ENCODE data around the gene GPC5.
"Not testable (repeated sequence)": the region's sequence is repeated elsewhere in the genome, so short reads cannot be mapped to it uniquely, and the experiment has no call there.

The GPC5 gene

DNA sequence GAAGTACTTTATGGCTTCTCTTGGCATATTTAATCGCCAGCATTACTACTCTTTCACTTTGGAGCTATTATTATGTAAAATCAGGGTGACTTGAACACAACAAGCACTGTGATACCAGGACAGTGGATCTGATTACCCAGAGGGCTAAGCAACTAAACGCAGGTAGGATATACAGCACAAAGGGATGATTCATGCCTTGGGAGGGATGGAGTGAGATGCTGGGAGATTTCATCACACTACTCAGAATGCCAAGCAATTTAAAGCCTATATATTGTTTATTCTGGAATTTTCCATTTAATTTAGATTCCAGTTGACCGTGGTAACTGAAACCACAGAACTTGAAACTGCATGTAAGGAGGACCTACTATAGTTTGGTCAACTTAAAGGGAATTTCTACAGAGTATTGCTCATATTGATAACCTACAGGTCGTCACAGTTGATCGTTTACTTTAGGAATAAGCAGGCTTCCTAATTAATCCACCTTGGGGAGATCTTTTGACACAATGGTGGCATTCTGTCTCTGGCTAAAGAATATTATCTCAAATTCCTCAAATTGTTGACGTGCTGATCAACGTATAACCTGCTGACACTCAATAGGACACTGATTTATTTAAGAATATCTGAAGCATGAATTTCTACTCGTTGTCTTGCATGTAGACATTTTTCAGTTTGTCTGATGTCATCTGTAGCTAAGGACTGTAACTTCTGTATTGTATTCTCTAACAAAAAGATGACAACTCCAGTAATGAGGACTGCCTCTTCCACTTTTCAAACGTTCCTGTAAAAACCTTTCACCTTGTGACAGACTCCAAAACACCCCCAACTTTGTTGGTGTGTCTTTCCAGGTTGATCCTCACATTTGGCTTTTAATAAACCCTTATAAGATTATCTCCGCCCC, 254.2 kb downstream of the GPC5 start:
- no peak for DNase-seq (ENCODE audit: low read depth)

DNA sequence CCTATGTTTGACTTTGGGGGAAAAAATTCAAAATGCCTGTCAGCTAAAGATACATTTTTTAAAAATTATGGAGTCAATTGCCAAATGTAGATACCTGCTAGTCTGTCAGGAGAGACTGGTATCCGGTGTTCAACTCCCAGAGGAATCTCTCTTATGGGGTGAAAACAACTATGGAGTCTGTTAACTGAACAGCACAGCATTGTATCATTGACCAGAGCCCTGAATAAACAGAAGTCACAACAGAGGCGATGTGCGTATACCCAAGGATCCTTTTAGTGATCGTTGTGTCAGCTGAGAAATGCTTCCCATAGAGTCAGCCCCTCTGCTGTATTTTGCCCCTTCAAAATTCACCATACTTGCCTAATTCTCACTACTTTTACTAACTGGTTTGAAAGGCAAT, 257.3 kb downstream of the GPC5 start:
- no peak for DNase-seq (ENCODE audit: low read depth)

DNA sequence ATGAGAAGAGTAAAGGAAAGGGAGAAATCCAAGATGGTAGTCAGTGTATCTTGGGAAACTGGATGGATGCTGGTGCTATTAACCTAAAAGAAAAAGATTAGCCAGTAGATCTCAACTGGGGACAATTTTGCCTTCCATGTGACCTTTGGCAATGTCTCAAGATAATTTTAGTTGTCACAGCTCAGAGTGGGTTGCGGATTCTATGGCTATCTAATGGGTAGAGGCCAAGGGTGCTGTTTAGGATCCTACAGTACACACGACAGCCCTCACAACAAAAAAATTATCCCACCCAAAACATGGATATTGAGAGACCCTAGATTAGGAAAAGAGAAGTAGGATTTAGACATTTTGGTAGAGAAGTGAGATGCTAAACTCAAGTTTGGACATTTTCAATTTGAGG, 258.9 kb downstream of the GPC5 start:
- DNase-seq (ENCODE audit: low read depth) = no peak

DNA sequence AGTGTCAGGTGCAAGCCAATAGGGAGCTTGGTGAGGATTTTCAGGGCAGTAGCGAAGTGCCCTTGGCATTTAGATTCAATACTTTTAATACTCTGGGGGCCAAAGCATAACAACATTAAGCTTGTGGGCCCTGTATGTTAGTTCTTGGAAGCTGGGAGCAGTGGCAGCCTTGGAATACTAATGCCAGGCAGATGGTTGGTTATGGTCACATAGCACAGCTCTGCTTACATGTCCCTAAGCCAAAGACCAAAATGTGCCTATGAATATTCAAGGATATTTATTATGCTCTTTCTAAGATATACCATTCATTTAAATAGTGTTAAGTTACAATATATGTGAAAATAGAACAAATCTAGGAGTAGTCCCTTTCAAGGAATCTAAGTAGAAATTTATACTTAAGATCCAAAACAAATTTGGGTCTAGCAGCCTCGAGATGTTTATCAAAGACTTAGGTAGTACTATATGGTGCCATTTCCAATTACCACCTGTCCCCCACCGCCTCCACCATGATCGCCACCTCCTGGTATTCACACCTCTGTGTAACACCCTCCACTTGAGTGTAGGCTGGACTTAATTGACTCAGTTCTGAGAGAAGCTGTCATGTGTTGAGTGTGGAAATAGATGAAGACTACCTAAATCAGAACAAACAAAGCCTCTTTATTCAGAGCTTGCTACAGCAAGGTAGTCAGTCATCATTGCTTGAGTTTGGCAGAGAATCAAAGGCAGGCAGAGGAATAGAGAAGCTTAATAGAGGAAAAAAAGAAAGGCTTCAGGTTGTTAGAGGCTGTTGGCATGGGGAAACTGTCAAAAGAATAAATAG, 261.0 kb downstream of the GPC5 start:
- no peak for DNase-seq (ENCODE audit: low read depth)

DNA sequence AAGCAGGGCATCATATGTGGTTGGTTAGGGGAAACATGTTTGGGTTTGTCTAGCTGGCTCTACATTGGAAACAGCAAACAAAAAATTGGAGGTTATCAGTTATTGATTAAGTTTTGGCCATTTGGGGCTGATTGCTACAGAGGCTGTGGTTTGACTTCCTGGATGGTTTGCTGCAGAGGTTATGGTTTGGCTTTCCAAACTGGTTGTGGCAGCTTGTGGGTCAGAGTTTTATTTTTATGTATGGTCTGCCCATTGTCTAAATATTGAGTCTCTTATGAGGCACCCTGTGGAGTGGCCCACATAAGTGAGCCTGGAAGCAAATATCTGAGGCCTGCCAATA, 261.6 kb downstream of the GPC5 start:
- no peak for DNase-seq (ENCODE audit: low read depth)

DNA sequence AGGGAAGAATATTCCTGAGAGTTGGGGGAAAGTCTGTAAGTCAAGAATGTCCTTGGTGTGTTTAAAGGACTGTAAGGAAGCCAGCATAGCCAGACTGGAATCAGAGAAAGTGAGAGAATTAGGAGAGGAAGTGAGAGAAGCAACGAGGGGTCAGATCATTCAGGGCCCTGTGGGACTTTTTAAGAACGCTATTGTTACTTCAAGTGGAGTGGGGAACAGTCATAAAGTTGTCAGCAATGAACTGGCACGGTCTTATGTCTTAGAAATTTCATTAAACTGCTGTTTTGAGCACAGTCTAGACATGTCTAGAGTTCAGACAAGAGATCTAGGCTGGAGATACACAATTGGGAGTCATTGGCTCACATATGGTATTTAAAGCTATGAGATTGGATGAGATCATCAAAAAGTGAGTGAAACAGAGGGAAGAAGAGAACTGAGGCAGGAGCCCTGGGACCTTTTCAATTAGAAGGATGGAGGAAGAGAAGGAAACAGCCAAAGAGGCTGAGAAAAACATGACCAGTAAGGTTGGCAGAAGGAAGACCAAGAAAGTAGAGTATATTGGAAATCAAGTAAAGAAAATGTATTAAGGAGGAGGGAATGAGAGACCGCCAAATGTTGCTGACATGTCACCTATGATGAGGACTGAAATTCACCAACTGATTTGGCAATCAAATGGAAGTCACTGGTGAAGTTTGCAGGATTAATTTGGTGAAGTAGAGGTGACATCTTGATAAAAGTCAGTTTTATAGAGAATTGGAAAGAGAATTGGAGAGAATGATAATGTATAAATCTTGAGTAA, 263.5 kb downstream of the GPC5 start:
- DNase-seq (ENCODE audit: low read depth) = no peak

DNA sequence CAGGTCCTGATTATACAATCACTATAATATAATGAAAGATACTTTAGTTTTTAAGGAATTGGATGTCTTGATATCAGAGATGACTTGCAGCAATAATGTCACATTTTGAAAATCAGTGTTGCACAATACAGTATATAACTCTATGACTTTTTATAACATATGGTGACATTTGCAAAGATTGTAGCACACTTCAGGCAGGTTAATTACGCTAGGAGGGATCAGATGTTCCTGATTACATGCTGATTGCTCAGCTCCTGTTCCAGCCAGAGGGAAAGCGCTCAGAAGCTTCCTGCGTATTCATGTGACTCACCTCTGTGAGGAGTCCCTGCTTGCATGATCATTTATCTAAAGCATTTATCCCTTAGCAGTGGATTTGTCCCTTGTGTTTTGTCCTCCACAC, 265.6 kb downstream of the GPC5 start:
- DNase-seq (ENCODE audit: low read depth) = no peak

DNA sequence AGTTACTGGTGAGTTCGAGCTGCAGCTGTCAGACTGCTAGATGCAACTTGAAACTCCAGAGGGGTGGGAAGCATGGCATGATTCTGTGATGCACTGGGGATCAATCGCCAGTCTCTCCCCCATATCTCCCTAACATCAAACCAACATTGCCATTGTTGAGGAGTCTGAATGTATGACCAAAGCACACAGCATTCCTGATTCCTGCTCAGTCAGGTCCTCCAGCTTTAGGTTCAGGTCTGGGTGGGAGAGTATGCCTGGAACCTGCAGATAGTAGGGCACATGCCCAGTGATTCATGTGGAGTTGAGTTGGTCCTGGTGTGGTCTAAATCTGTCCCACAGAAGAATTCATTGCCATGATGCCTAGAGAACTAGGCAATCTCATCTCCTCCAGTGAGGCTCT, 269.1 kb downstream of the GPC5 start:
- no peak for DNase-seq (ENCODE audit: low read depth)

DNA sequence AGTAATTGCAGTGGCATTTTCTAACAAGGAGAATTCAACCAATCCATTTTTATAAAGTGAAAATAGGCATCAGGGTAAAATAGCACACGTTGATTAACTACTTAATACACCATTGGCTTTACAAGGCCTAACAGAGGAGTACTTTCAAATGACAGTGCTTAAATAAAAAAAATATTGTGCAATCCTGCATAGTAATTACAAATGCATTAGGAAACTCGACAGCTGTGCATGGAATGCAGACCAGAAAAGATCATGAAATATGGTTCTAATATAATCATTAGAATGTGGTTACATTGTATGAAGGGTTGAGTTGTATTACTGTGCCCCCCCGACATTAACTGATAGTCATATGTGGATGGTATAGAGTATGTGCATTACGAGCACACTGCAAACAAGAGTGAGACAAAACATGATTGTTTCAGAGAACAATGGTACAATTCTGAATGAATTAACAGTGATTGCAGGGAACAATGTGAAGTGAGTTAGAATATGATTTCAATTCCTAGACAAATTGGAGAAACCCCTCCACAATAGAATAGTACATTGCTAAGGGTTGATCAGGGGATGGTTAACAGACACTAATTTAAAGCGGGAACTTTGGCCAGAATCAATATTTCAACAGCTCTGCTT, 270.6 kb downstream of the GPC5 start:
- no peak for DNase-seq (ENCODE audit: low read depth)

DNA sequence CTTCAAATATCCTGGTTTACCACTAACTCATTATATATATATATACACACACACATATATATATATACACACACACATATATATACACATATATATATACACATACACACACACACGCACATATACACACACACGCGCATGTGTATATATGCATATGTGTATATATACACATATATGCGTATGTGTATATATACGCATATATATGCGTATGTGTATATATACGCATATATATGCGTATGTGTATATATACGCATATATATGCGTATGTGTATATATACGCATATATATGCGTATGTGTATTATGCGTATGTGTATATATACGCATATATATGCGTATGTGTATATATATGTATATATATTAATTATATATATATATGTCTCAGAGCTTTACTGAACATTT, 275.9 kb downstream of the GPC5 start:
- DNase-seq (ENCODE audit: low read depth) = not testable (repeated sequence)

DNA sequence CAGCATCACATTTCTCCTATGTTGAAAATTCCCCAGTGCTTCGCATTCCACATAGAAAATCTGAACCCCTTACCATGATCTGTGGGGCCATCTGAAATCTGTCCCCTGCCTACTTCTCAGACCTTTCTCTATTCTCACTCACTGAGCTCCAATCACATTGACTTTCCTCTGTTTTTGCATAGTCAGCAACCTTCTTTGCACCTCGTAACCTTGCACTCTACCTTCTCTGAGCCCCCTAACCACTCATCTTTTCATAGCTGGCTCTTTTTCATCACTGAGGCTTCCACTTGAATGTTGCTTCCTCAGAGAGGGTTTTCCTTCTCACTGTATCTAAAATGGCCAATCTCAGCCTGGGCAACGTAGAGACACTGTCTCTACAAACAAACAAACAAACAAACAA, 286.3 kb downstream of the GPC5 start:
- no peak for DNase-seq (ENCODE audit: low read depth)

DNA sequence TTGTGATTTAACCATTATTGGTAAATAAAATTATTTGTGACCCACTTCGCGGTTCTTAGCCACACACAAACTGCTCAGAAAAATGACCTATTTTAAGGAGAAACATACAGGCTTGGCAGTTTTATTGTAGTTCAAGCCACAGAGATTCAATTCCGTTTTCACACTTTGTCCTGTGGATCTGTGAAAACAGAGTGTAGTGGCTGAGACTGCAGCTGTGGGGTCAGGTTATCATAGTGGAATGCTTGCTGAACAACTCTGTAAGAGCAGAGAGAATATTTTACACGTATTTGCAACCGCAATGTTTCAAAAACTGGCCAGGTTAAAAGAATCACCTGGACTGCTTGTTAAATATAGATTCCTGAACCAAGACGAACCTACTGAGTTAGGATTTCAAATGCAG, 292.5 kb downstream of the GPC5 start:
- DNase-seq (ENCODE audit: low read depth) = no peak

DNA sequence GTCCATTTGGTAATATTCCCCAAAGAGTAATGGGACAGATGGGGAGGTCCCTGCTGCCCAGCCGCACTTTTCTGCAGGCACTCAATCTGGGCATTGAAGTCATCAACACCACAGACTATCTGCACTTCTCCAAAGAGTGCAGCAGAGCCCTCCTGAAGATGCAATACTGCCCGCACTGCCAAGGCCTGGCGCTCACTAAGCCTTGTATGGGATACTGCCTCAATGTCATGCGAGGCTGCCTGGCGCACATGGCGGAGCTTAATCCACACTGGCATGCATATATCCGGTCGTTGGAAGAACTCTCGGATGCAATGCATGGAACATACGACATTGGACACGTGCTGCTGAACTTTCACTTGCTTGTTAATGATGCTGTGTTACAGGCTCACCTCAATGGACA, 295.0 kb downstream of the GPC5 start:
- no peak for DNase-seq (ENCODE audit: low read depth)

DNA sequence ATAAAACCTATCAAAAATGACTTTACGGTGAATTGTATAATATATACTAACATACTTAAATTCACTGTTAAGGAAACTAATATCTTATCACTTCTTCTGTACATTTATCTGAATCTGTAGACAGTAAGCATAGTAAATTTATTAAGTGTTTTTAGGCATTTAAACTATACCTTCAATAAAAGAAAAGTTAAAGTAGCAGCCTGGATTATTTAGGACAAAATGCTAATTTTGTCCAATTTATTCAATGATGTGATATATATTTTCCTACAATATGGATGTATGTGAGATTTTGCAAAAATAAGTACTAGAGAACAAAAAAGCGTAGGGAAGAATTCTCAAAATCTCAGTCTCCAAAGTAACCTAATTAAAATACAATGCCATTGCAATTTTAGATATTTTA, 299.9 kb downstream of the GPC5 start:
- DNase-seq (ENCODE audit: low read depth) = no peak

DNA sequence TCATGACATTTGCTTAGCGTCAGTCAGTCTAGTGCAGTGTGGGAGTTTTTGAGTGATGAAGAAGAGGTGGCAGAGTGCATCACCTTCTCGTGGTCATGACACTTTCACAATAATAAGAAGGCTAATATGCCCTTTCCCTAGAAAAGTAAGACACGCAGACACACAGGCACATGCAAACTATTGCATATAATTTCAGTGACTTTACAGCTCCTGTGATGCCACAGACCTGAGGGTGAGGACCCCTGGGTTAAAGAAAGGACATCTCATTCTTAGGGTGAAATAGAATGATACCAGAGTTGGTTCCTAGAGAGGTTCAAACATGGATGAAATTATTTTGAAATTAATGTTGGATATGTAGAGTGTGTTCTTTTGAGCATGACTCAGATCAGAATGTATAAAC, 300.3 kb downstream of the GPC5 start:
- DNase-seq (ENCODE audit: low read depth) = no peak

DNA sequence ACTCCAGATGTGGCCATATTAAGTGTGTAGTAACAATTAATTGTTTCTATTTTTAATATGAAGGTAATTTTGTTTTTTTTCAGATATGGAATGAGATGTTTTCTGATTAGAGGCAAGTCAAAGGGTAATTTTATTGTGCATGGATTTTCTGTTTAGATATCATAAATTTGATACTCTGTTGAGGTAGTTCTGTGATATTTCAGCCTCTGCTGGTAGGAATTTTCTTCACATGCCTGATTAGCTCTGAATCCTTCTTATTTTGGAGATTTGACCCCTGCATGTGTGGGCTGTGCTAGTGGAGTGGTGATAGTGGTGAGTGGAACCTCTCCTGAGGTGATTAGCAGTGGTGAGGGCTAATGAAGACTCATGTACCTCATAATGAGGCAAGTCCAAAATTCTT, 301.4 kb downstream of the GPC5 start:
- no peak for DNase-seq (ENCODE audit: low read depth)

DNA sequence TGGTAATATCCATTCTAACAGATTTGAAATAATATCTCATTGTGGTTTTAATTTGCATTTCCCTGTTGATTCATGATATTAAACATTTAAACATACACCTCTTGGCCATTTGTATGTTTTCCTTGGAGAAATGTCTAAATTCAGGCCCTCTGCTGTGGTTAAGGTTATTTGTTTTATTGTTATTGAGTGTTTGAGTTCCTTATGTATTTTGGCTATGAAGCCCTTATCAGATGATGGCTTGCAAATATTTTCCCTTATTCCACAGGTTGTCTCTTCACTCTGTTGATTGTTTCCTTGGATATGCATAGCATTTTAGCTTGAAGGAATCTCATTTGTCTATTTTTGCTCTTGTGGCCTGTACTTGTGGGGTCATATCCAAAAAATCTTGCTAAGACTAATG, 303.6 kb downstream of the GPC5 start:
- DNase-seq (ENCODE audit: low read depth) = no peak

DNA sequence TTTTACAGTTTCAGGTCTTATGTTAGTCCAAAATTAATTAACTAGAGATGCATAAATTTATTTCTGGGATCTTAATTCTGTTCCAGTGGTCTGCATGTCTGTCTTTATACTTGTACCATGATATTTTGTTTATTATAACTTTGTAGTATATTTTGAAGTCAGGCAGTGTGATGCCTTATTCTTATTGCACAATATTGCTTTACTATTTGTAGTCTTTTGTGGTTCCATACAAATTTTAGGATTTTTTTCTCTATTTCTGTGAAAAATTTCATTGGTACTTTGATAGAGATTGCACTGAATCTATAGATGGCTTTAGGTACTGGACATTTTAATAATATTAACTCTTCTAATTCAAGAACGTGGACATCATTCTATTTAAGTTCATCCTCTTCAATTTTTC, 304.0 kb downstream of the GPC5 start:
- DNase-seq (ENCODE audit: low read depth) = no peak

DNA sequence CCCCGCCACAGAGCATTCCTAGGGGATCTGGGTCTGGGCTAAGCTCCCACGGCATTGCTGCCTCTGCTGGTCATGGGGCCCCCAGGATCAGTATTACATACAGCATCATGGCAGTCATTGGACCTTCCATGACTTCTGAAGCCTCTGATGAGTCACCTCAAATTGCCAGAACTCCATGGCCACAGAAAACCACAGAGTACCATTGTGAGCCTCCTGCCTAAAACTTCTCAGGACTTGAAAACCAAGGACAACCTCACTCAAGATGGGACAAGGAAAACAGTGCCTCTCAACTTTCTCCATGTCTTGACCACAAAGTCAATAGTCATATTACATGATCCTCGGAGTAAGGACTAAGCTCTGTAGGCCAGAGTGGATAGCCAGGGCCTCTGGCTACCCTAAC, 306.0 kb downstream of the GPC5 start:
- no peak for DNase-seq (ENCODE audit: low read depth)

DNA sequence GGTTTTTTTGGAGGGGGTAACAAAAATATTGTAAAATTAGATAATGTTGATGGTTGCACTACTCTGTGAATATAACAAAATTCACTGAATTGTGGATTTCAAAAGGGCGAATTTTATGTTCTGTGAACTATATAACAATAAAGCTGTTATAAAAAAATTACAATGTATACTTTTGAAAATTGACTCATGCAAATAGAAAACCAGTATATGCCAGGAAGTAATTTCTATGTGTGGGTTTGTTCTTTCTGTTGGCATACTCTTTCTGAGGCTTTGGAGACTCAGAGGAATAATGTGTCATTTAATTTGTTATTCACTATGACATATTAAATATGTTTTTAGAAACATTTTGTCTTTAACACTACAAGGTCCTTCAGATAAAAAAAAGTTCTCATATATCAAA, 310.1 kb downstream of the GPC5 start:
- DNase-seq (ENCODE audit: low read depth) = no peak

DNA sequence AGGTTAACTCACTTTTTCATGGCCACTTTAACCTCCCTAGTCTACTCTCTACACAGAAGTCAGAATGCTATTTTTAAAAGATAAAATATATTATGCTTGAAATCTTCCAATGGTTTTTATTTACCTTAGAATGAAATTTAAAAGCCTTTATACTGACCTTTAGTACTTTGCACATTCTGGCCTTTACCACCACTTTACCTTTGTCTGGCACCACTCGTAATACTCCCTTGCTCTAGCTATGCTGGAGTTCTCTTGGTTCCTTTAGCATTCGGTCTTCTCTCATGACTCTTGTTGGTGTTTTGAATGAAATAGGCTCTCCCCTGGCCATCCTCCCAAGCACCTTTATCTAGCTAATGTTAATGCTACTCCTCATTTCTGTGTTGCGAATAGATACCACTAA, 310.8 kb downstream of the GPC5 start:
- no peak for DNase-seq (ENCODE audit: low read depth)

DNA sequence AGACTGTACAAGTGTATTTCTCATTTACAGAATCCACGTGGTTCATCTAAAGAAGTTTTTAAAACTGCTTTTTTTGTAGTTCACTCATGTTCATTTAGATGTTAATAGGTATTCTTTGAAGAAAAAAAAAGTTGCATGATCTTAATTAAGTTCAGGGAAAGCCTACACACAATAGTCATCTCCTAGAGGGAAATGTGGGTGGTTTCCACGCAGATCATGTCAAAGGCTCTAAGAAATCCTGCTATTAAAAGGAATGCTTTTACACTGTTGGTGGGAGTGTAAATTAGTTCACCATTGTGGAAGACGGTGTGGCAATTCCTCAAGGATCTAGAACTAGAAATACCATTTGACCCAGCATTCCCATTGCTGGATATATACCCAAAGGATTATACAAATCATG, 312.3 kb downstream of the GPC5 start:
- no peak for DNase-seq (ENCODE audit: low read depth)
